Stimulated activated CD8-positive, alpha-beta memory T cell treated with anti-CD3 and anti-CD28 coated beads, Interleukin-12 subunit alpha, Interleukin-12 subunit beta, amount 100 ng/mL, for 1 hour (primary cell): Measurements from ENCODE around the gene ADAMTS6.
A peak's percentile ranks its signal among the peaks of the same experiment; 100 is the strongest.
"Not testable (repeated sequence)": the region's sequence is repeated elsewhere in the genome, so short reads cannot be mapped to it uniquely, and the experiment has no call there.

Experiments
- DNase-seq: peaks from one replicate; pipeline ENCODE4 v3.0.0-alpha.2; 2020; ENCODE audit warnings: low read depth

ADAMTS6 gene

GRCh38 chr5:65481635-65482295, at the start of gene ADAMTS6:
TSS of gene ADAMTS6 (minus strand) at chr5:65481920. CDS start at chr5:65473673, 8,247 bp downstream.
- DNase-seq = peak; percentile 53

GRCh38 chr5:65530904-65531303, 49.2 kb upstream of the ADAMTS6 start:
- DNase-seq = no peak

GRCh38 chr5:65525726-65526125, 44.0 kb upstream of the ADAMTS6 start:
- no peak for DNase-seq

- DNase-seq = no peak
These were observed 30.6 kb upstream of the ADAMTS6 start for GRCh38 chr5:65512170-65512937.

GRCh38 chr5:65508978-65509377, 27.3 kb upstream of the ADAMTS6 start:
- DNase-seq = no peak

- no peak for DNase-seq
These were observed 25.2 kb upstream of the ADAMTS6 start for GRCh38 chr5:65506961-65507360.

- no peak for DNase-seq
These were observed 7.4 kb upstream of the ADAMTS6 start for GRCh38 chr5:65489119-65489518.

GRCh38 chr5:65488038-65488687, 6.4 kb upstream of the ADAMTS6 start:
- DNase-seq = not testable (repeated sequence)

- DNase-seq = not testable (repeated sequence)
These were observed 5.1 kb upstream of the ADAMTS6 start for GRCh38 chr5:65486803-65487202.

- no peak for DNase-seq
These were observed 3.7 kb upstream of the ADAMTS6 start for GRCh38 chr5:65485405-65485804.

GRCh38 chr5:65483546-65484346, 2.0 kb upstream of the ADAMTS6 start:
- DNase-seq = no peak

- no peak for DNase-seq
These were observed 1.2 kb upstream of the ADAMTS6 start for GRCh38 chr5:65482736-65483545.

GRCh38 chr5:65482296-65482735, 596 bp upstream of the ADAMTS6 start:
- no peak for DNase-seq

- no peak for DNase-seq
These were observed 544 bp downstream of the ADAMTS6 start for GRCh38 chr5:65481171-65481581.

- peak; percentile 7 for DNase-seq
These were observed 1.3 kb downstream of the ADAMTS6 start for GRCh38 chr5:65480306-65480865.

GRCh38 chr5:65479527-65479926, 2.2 kb downstream of the ADAMTS6 start:
- DNase-seq = no peak

- no peak for DNase-seq
These were observed 3.4 kb downstream of the ADAMTS6 start for GRCh38 chr5:65478336-65478735.

- DNase-seq = no peak
These were observed 5.8 kb downstream of the ADAMTS6 start for GRCh38 chr5:65475895-65476294.

GRCh38 chr5:65475336-65475735, 6.4 kb downstream of the ADAMTS6 start:
- no peak for DNase-seq

GRCh38 chr5:65474130-65474711, 7.5 kb downstream of the ADAMTS6 start:
- no peak for DNase-seq

- DNase-seq = no peak
These were observed 13.1 kb downstream of the ADAMTS6 start for GRCh38 chr5:65468633-65469032.
